ENCODE data around the gene TNFRSF4. TPM values are rescaled to one million over a fixed set of nuclear protein-coding genes. Genes with fewer than 3 reads are reported as not detected.

TNFRSF4 gene
- total RNA-seq, 1 donor from 2014 or later = 0.38 TPM

- Mint-ChIP-seq H3K27ac (no peak overlapping the region), H3K4me1 (ENCODE audit: low read depth) (peaks cover 13% of the 10 kb centered on the region), H3K9me3 (ENCODE audit: low read depth) (no peaks in the 10 kb centered on the region), H3K27me3 (no peaks in the 10 kb centered on the region), H3K4me3 (ENCODE audit: low read depth) (no peak overlapping the region), H3K36me3 (ENCODE audit: insufficient read depth) (peaks cover 3% of the 10 kb centered on the region)
- DNase-seq (ENCODE audit: low spot score, unreplicated experiment) = no peak
- TF ChIP-seq CTCF (IDR thresholded peaks at IDR 0.05; ENCODE audit: unreplicated experiment) = no peak
Measured at GRCh38 chr1:1167841-1168450, 46.0 kb downstream of the TNFRSF4 start.

GRCh38 chr1:1167398-1167821, 46.5 kb downstream of the TNFRSF4 start:
- peaks cover 13% of the 10 kb centered on the region for H3K4me1 Mint-ChIP-seq (ENCODE audit: low read depth)
- DNase-seq (ENCODE audit: low spot score, unreplicated experiment) = no peak
- peaks cover 3% of the 10 kb centered on the region for H3K36me3 Mint-ChIP-seq (ENCODE audit: insufficient read depth)
- no peak overlapping the region for H3K4me3 Mint-ChIP-seq (ENCODE audit: low read depth)
- no peaks in the 10 kb centered on the region for H3K27me3 Mint-ChIP-seq
- no peak for TF ChIP-seq CTCF (IDR thresholded peaks at IDR 0.05; ENCODE audit: unreplicated experiment)
- no peak overlapping the region for H3K27ac Mint-ChIP-seq
- no peaks in the 10 kb centered on the region for H3K9me3 Mint-ChIP-seq (ENCODE audit: low read depth)

- H3K36me3 Mint-ChIP-seq (ENCODE audit: insufficient read depth) = peaks cover 3% of the 10 kb centered on the region
- TF ChIP-seq CTCF (IDR thresholded peaks at IDR 0.05; ENCODE audit: unreplicated experiment) = no peak
- no peak overlapping the region for H3K4me3 Mint-ChIP-seq (ENCODE audit: low read depth)
- H3K27ac Mint-ChIP-seq = no peak overlapping the region
- H3K27me3 Mint-ChIP-seq = no peaks in the 10 kb centered on the region
- no peaks in the 10 kb centered on the region for H3K9me3 Mint-ChIP-seq (ENCODE audit: low read depth)
- DNase-seq (ENCODE audit: low spot score, unreplicated experiment) = no peak
- peaks cover 13% of the 10 kb centered on the region for H3K4me1 Mint-ChIP-seq (ENCODE audit: low read depth)
Measured at GRCh38 chr1:1166642-1167397, 47.1 kb downstream of the TNFRSF4 start.

- TF ChIP-seq CTCF (IDR thresholded peaks at IDR 0.05; ENCODE audit: unreplicated experiment) = no peak
- H3K9me3 Mint-ChIP-seq (ENCODE audit: low read depth) = no peaks in the 10 kb centered on the region
- H3K27me3 Mint-ChIP-seq = no peaks in the 10 kb centered on the region
- peak overlapping the region; percentile 94 for H3K4me3 Mint-ChIP-seq (ENCODE audit: low read depth)
- H3K27ac Mint-ChIP-seq = peak overlapping the region; percentile 91
- DNase-seq (ENCODE audit: low spot score, unreplicated experiment) = no peak
- peaks cover 3% of the 10 kb centered on the region for H3K36me3 Mint-ChIP-seq (ENCODE audit: insufficient read depth)
- H3K4me1 Mint-ChIP-seq (ENCODE audit: low read depth) = peaks cover 13% of the 10 kb centered on the region
Measured at GRCh38 chr1:1165900-1166421, 48.0 kb downstream of the TNFRSF4 start.

- Mint-ChIP-seq H3K27ac (peak overlapping the region; percentile 91), H3K4me1 (ENCODE audit: low read depth) (peaks cover 13% of the 10 kb centered on the region)
Measured at GRCh38 chr1:1165485-1165884, 48.5 kb downstream of the TNFRSF4 start.

More at GRCh38 chr1:1165485-1165884, 48.5 kb downstream of the TNFRSF4 start:
- no peak for DNase-seq (ENCODE audit: low spot score, unreplicated experiment)
- Mint-ChIP-seq H3K9me3 (ENCODE audit: low read depth) (no peaks in the 10 kb centered on the region), H3K27me3 (no peaks in the 10 kb centered on the region), H3K36me3 (ENCODE audit: insufficient read depth) (peaks cover 3% of the 10 kb centered on the region), H3K4me3 (ENCODE audit: low read depth) (peak overlapping the region; percentile 94)
- TF ChIP-seq CTCF (IDR thresholded peaks at IDR 0.05; ENCODE audit: unreplicated experiment) = no peak

Measured in progenitor cell of endocrine pancreas (in vitro differentiated cells).